ENCODE results near the gene PCDHGB5. TPM values are rescaled to one million over a fixed set of nuclear protein-coding genes. Genes with fewer than 3 reads are reported as not detected.

Gene PCDHGB5
- total and polyA plus RNA-seq, 8 donors, result 0.35 to 16.8 (median 2.7) TPM; not detected in 1

DNA sequence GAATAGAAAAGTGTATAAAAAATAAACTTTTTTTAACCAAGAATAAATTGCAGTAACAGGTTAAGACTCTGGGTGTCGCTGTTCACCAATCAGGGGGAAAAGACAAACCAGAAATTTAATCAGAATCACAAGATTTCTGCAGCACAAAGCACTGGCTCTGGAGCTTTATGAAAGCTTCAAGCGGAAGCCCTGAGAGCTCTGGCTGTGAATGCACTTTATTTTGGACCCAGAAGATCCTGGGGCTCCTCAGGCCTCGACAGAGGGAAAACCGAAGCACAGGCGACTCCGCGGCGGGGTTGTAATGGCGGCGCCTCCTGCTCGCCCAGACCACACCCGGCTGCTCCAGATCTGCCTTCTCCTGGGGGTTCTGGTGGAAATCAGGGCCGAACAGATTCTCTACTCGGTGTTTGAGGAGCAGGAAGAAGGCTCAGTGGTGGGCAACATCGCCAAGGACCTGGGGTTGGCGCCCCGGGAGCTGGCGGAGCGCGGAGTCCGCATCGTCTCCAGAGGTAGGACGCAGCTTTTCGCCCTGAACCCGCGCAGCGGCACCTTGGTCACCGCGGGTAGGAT lies 42.8 kb upstream of the PCDHGB5 start, which contains the start of gene PCDHGA4:
Gene PCDHGA4, plus strand, starts transcription at position 122 of the 570 bp plus-strand sequence. Its CDS starts 87 bp downstream, at position 209.
- H3K27ac ChIP-seq, result no peak within 1 kb of the TSS
- no peak for DNase-seq
- peaks cover 0 to 6% (median 0%) of the 10 kb centered on the region in 4 donors for H3K36me3 ChIP-seq
- H3K4me3 ChIP-seq, result peak within 1 kb of the TSS; percentile 23 to 28 (median 24)
- H3K4me1 ChIP-seq, result no peaks in the 10 kb centered on the region
- peaks cover 0 to 63% (median 9%) of the 10 kb centered on the region in 3 donors for H3K27me3 ChIP-seq
- intact Hi-C loops (cut with DNase I; ENCODE audit: low total_unique reads), result no loop called here
- peaks cover 33 to 97% (median 87%) of the 10 kb centered on the region in 4 donors for H3K9me3 ChIP-seq
- WGBS, 5 donors, result 14 to 24% (median 17%) methylated on average over 21 to 29 of the region's 29 CpGs
- no peak for TF ChIP-seq EP300 (IDR thresholded peaks at IDR 0.05)
- TF ChIP-seq, protein P1, sequence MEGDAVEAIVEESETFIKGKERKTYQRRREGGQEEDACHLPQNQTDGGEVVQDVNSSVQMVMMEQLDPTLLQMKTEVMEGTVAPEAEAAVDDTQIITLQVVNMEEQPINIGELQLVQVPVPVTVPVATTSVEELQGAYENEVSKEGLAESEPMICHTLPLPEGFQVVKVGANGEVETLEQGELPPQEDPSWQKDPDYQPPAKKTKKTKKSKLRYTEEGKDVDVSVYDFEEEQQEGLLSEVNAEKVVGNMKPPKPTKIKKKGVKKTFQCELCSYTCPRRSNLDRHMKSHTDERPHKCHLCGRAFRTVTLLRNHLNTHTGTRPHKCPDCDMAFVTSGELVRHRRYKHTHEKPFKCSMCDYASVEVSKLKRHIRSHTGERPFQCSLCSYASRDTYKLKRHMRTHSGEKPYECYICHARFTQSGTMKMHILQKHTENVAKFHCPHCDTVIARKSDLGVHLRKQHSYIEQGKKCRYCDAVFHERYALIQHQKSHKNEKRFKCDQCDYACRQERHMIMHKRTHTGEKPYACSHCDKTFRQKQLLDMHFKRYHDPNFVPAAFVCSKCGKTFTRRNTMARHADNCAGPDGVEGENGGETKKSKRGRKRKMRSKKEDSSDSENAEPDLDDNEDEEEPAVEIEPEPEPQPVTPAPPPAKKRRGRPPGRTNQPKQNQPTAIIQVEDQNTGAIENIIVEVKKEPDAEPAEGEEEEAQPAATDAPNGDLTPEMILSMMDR (IDR thresholded peaks at IDR 0.05), result peak in 2 of 7 experiments; percentile 10 to 23

DNA sequence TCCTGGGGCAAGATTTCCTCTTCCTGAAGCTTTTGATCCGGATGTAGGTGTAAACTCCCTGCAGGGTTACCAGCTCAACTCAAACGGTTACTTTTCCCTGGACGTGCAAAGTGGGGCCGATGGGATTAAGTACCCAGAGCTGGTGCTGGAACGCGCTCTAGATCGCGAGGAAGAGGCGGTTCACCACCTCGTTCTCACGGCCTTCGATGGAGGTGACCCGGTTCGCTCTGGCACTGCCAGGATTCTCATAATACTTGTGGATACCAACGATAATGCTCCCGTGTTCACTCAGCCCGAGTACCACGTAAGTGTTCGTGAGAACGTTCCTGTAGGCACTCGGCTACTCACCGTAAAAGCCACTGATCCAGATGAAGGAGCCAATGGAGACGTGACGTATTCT lies 42.1 kb upstream of the PCDHGB5 start:
- Histone ChIP-seq H3K4me1 (no peaks in the 10 kb centered on the region), H3K4me3 (peak overlapping the region in 1 of 4 donors; percentile 23), H3K27ac (no peak overlapping the region), H3K9me3 (peaks cover 35 to 97% (median 87%) of the 10 kb centered on the region in 4 donors), H3K36me3 (peaks cover 0 to 6% (median 0%) of the 10 kb centered on the region in 4 donors), H3K27me3 (peaks cover 0 to 63% (median 12%) of the 10 kb centered on the region in 3 donors)
- TF ChIP-seq POLR2A (IDR thresholded peaks at IDR 0.05) (no peak), POLR2AphosphoS5 (IDR thresholded peaks at IDR 0.05) (no peak), EP300 (IDR thresholded peaks at IDR 0.05) (no peak)
- TF ChIP-seq, protein P1 (IDR thresholded peaks at IDR 0.05), result no peak
- intact Hi-C loops (cut with DNase I; ENCODE audit: low total_unique reads), result no loop called here
- 50 to 67% (median 53%) methylated on average over 18 to 24 of the region's 24 CpGs for WGBS, 5 donors
- no peak for DNase-seq

DNA sequence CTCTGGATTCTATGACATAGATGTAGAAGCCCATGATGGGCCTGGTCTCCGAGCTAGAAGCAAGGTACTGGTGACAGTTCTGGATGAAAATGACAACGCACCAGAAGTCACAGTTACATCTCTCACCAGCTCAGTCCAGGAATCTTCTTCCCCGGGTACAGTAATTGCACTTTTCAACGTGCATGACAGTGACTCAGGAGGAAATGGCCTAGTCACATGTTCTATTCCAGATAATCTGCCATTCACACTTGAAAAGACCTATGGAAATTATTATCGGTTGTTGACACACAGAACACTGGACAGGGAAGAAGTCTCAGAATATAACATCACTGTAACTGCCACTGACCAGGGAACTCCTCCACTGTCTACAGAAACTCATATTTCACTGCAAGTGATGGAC lies 41.6 kb upstream of the PCDHGB5 start:
- Histone ChIP-seq H3K4me1 (no peaks in the 10 kb centered on the region), H3K27me3 (peaks cover under 1 to 63% (median 12%) of the 10 kb centered on the region in 3 donors), H3K9me3 (peaks cover 36 to 97% (median 87%) of the 10 kb centered on the region in 4 donors), H3K36me3 (peaks cover 0 to 6% (median 0%) of the 10 kb centered on the region in 4 donors), H3K27ac (no peak overlapping the region), H3K4me3 (no peak overlapping the region)
- 67 to 72% (median 69%) methylated on average over 5 of the region's 5 CpGs for WGBS, 5 donors
- intact Hi-C loops (cut with DNase I; ENCODE audit: low total_unique reads), result no loop called here
- TF ChIP-seq, protein P1 (IDR thresholded peaks at IDR 0.05), result no peak
- TF ChIP-seq POLR2AphosphoS5 (IDR thresholded peaks at IDR 0.05) (no peak), EP300 (IDR thresholded peaks at IDR 0.05) (no peak), POLR2A (IDR thresholded peaks at IDR 0.05) (no peak)
- DNase-seq, result no peak

- intact Hi-C loops (cut with DNase I; ENCODE audit: low total_unique reads), result no loop called here
- no peak for DNase-seq
- H3K27me3 ChIP-seq, result peaks cover 5 to 62% (median 12%) of the 10 kb centered on the region in 3 donors
- TF ChIP-seq, protein P1 (IDR thresholded peaks at IDR 0.05), result no peak
- TF ChIP-seq POLR2AphosphoS5 (IDR thresholded peaks at IDR 0.05) (no peak), EP300 (IDR thresholded peaks at IDR 0.05) (no peak), POLR2A (IDR thresholded peaks at IDR 0.05) (no peak)
- WGBS, 5 donors, result 40 to 59% (median 50%) methylated on average over 17 to 19 of the region's 19 CpGs
- peaks cover 0 to 11% (median 0%) of the 10 kb centered on the region in 4 donors for H3K36me3 ChIP-seq
- no peak overlapping the region for H3K4me3 ChIP-seq
- H3K4me1 ChIP-seq, result no peaks in the 10 kb centered on the region
- H3K27ac ChIP-seq, result no peak overlapping the region
- H3K9me3 ChIP-seq, result peaks cover 41 to 97% (median 88%) of the 10 kb centered on the region in 4 donors
These were observed 40.8 kb upstream of the PCDHGB5 start for GRCh38 chr5:141356950-141357349.
